Measurements from ENCODE around the gene TRIM72. TPM values are rescaled to one million over a fixed set of nuclear protein-coding genes. Genes with fewer than 3 reads are reported as not detected.

TRIM72 gene
- total and polyA plus RNA-seq, 9 of the 15 experiments (the other 6 are each of a cell fraction or from before 2014, with no cell fraction given) = under 0.01 TPM; not detected in 8

GRCh38 chr16:31253642-31254045 is 39.7 kb downstream of the TRIM72 start (continued):
- TF ChIP-seq, protein P1, sequence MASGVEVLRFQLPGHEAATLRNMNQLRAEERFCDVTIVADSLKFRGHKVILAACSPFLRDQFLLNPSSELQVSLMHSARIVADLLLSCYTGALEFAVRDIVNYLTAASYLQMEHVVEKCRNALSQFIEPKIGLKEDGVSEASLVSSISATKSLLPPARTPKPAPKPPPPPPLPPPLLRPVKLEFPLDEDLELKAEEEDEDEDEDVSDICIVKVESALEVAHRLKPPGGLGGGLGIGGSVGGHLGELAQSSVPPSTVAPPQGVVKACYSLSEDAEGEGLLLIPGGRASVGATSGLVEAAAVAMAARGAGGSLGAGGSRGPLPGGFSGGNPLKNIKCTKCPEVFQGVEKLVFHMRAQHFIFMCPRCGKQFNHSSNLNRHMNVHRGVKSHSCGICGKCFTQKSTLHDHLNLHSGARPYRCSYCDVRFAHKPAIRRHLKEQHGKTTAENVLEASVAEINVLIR (CRISPR knock-in tag; IDR thresholded peaks at IDR 0.05) = no peak
- TF ChIP-seq NBN (IDR thresholded peaks at IDR 0.05; ENCODE audit: low read depth) = peak; percentile 92
- no peak for TF ChIP-seq CBX2 (IDR thresholded peaks at IDR 0.05; ENCODE audit: insufficient read depth, low read length, poor library complexity, severe bottlenecking)
- no peak for TF ChIP-seq ZBTB8A (IDR thresholded peaks at IDR 0.05; ENCODE audit: partially characterized antibody)
- TF ChIP-seq, protein P2, sequence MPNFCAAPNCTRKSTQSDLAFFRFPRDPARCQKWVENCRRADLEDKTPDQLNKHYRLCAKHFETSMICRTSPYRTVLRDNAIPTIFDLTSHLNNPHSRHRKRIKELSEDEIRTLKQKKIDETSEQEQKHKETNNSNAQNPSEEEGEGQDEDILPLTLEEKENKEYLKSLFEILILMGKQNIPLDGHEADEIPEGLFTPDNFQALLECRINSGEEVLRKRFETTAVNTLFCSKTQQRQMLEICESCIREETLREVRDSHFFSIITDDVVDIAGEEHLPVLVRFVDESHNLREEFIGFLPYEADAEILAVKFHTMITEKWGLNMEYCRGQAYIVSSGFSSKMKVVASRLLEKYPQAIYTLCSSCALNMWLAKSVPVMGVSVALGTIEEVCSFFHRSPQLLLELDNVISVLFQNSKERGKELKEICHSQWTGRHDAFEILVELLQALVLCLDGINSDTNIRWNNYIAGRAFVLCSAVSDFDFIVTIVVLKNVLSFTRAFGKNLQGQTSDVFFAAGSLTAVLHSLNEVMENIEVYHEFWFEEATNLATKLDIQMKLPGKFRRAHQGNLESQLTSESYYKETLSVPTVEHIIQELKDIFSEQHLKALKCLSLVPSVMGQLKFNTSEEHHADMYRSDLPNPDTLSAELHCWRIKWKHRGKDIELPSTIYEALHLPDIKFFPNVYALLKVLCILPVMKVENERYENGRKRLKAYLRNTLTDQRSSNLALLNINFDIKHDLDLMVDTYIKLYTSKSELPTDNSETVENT (CRISPR knock-in tag; IDR thresholded peaks at IDR 0.05) = no peak
- no peak for TF ChIP-seq ZNF696 (CRISPR knock-in tag; conservative IDR thresholded peaks at IDR 0.05)
- no peak for TF ChIP-seq ZNF436 (CRISPR knock-in tag; IDR thresholded peaks at IDR 0.05)
- TF ChIP-seq FOXJ3 (CRISPR knock-in tag; IDR thresholded peaks at IDR 0.05) = no peak
- TF ChIP-seq NCOR1 (IDR thresholded peaks at IDR 0.05) = peak; percentile 80
- TF ChIP-seq MAFG (tag; conservative IDR thresholded peaks at IDR 0.05) = peak; percentile 94
- TF ChIP-seq, protein P3, sequence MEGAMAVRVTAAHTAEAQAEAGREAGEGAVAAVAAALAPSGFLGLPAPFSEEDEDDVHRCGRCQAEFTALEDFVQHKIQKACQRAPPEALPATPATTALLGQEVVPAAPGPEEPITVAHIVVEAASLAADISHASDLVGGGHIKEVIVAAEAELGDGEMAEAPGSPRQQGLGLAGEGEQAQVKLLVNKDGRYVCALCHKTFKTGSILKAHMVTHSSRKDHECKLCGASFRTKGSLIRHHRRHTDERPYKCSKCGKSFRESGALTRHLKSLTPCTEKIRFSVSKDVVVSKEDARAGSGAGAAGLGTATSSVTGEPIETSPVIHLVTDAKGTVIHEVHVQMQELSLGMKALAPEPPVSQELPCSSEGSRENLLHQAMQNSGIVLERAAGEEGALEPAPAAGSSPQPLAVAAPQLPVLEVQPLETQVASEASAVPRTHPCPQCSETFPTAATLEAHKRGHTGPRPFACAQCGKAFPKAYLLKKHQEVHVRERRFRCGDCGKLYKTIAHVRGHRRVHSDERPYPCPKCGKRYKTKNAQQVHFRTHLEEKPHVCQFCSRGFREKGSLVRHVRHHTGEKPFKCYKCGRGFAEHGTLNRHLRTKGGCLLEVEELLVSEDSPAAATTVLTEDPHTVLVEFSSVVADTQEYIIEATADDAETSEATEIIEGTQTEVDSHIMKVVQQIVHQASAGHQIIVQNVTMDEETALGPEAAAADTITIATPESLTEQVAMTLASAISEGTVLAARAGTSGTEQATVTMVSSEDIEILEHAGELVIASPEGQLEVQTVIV (CRISPR knock-in tag; IDR thresholded peaks at IDR 0.05; ENCODE audit: borderline replicate concordance) = no peak
- TF ChIP-seq ZKSCAN3 (CRISPR knock-in tag; IDR thresholded peaks at IDR 0.05) = no peak
- no peak for TF ChIP-seq SREBF2 (CRISPR knock-in tag; IDR thresholded peaks at IDR 0.05)
- TF ChIP-seq NR4A1 (CRISPR knock-in tag; IDR thresholded peaks at IDR 0.05) = no peak
- TF ChIP-seq NR4A1 (tag; IDR thresholded peaks at IDR 0.05) = no peak
- no peak for TF ChIP-seq ZHX1 (conservative IDR thresholded peaks at IDR 0.05; ENCODE audit: low read length)
- TF ChIP-seq GTF2F1 (IDR thresholded peaks at IDR 0.05; ENCODE audit: low read depth, low read length) = no peak
- TF ChIP-seq MYNN (IDR thresholded peaks at IDR 0.05) = peak; percentile 41; the same call in 1 of the 2 replicates
- TF ChIP-seq MYNN (CRISPR knock-in tag; IDR thresholded peaks at IDR 0.05) = no peak
- peak; percentile 98 for TF ChIP-seq C11orf30 (IDR thresholded peaks at IDR 0.05; ENCODE audit: low read depth)
- TF ChIP-seq YY1 (IDR thresholded peaks at IDR 0.05; ENCODE audit: borderline replicate concordance in 1 of 3, control insufficient read depth in 1 of 3, extremely low read depth in 1 of 3, insufficient read depth in 3 of 3, insufficient read length in 1 of 3, insufficient replicate concordance in 2 of 3, low read depth in 1 of 3, low read length in 2 of 3) = no peak
- no peak for TF ChIP-seq ZNF23 (CRISPR knock-in tag; IDR thresholded peaks at IDR 0.05)
- TF ChIP-seq POLR2A (conservative IDR thresholded peaks at IDR 0.05) = no peak

Data from K562 (cell line).